H1 (cell line): Measurements from ENCODE around the gene CXCL6.

Experiments used
- BCL11A ChIP-seq, 2 experiments: IDR thresholded peaks; one replicate each; pipeline ENCODE4 v1.6.1; 2011; ENCODE audit warnings: low read depth in 2 of 2, low read length in 2 of 2, mild to moderate bottlenecking in 2 of 2
- CREB1 ChIP-seq: IDR thresholded peaks from 2 replicates; pipeline ENCODE4 v1.6.1; 2012; ENCODE audit warnings: inconsistent platforms
- EP300 ChIP-seq, 2 experiments: IDR thresholded peaks; 1 replicate in 1 of 2; 2 replicates in 1 of 2; pipeline ENCODE4 v1.6.1; 2011 to 2012; ENCODE audit warnings: low read depth in 2 of 2, low read length in 2 of 2, mild to moderate bottlenecking in 2 of 2, borderline replicate concordance in 1 of 2, inconsistent platforms in 1 of 2, moderate library complexity in 1 of 2
- EZH2 ChIP-seq: fragments of 200-600 bp; sonication (generic); IDR thresholded peaks from 2 replicates; pipeline ENCODE4 v1.7.1; 2012; ENCODE audit warnings: low read depth, mild to moderate bottlenecking, moderate library complexity, low read length, inconsistent platforms; ENCODE audit not compliant: severe bottlenecking
- HDAC6 ChIP-seq: IDR thresholded peaks from one replicate; pipeline ENCODE4 v1.7.1; 2012; ENCODE audit warnings: low read depth, mild to moderate bottlenecking, inconsistent platforms, low read length, moderate library complexity
- NANOG ChIP-seq: IDR thresholded peaks from 2 replicates; pipeline ENCODE4 v1.6.1; 2011; ENCODE audit warnings: low read length, low read depth, mild to moderate bottlenecking, inconsistent platforms; ENCODE audit not compliant: insufficient read depth, poor library complexity, severe bottlenecking
- POLR2AphosphoS5 ChIP-seq: IDR thresholded peaks from 2 replicates; pipeline ENCODE4 v1.6.1; 2011; ENCODE audit warnings: low read depth, low read length
- RXRA ChIP-seq: IDR thresholded peaks from 2 replicates; pipeline ENCODE4 v1.6.1; 2011; ENCODE audit warnings: low read depth, mild to moderate bottlenecking, low read length, moderate library complexity; ENCODE audit not compliant: insufficient read depth
- SP1 ChIP-seq: IDR thresholded peaks from 2 replicates; pipeline ENCODE4 v1.6.1; 2011; ENCODE audit warnings: low read depth, low read length
- TF ChIP-seq, protein P1 (sequence below), 3 experiments: IDR thresholded peaks; 1 replicate in 2 of 3; 2 replicates in 1 of 3; pipeline versions ENCODE4 v1.5.1 to v1.6.1; 2011; ENCODE audit warnings: low read length in 3 of 3, mild to moderate bottlenecking in 3 of 3, inconsistent platforms in 2 of 3, low read depth in 1 of 3, moderate library complexity in 1 of 3; ENCODE audit not compliant: insufficient read depth in 1 of 3; ENCODE audit errors: control extremely low read depth in 1 of 3

DNA sequence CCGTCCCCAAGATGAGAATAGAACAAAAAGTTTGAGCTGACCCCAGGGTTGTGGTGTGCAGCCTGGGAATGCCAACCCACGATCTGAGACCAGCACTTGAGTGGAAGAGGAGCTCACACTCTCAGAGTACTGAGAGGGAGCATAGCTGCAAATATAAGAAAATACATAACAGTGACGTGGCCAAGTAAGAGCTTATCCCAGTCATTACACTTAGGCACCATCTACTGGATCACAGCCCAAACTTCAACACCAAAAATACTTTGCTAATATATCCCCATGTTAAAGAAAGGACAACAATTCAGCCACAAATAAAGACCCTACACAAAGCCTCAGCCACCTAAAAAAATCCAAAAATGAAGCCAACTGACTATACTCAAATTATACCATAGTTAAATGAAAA lies 33.3 kb upstream of the CXCL6 start:
- TF ChIP-seq POLR2AphosphoS5 (no peak), RXRA (no peak), EZH2 (no peak), SP1 (no peak), NANOG (no peak), HDAC6 (no peak), BCL11A (IDR thresholded peaks at IDR 0.05; ENCODE audit: low read depth in 2 of 2, low read length in 2 of 2) (no peak), EP300 (IDR thresholded peaks at IDR 0.05; ENCODE audit: borderline replicate concordance in 1 of 2, low read depth in 2 of 2, low read length in 2 of 2) (no peak), CREB1 (no peak)
- TF ChIP-seq, protein P1, sequence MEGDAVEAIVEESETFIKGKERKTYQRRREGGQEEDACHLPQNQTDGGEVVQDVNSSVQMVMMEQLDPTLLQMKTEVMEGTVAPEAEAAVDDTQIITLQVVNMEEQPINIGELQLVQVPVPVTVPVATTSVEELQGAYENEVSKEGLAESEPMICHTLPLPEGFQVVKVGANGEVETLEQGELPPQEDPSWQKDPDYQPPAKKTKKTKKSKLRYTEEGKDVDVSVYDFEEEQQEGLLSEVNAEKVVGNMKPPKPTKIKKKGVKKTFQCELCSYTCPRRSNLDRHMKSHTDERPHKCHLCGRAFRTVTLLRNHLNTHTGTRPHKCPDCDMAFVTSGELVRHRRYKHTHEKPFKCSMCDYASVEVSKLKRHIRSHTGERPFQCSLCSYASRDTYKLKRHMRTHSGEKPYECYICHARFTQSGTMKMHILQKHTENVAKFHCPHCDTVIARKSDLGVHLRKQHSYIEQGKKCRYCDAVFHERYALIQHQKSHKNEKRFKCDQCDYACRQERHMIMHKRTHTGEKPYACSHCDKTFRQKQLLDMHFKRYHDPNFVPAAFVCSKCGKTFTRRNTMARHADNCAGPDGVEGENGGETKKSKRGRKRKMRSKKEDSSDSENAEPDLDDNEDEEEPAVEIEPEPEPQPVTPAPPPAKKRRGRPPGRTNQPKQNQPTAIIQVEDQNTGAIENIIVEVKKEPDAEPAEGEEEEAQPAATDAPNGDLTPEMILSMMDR (IDR thresholded peaks at IDR 0.05; ENCODE audit: control extremely low read depth in 1 of 3, insufficient read depth in 1 of 3, low read depth in 1 of 3, low read length in 3 of 3), result no peak
